ENCODE results near the gene TENT5C. TPM values are rescaled to one million over a fixed set of nuclear protein-coding genes. Genes with fewer than 3 reads are reported as not detected.

Gene TENT5C
- total RNA-seq, 3 donors from 2014 or later = 4.0 to 10.2 (median 10.2) TPM

DNA sequence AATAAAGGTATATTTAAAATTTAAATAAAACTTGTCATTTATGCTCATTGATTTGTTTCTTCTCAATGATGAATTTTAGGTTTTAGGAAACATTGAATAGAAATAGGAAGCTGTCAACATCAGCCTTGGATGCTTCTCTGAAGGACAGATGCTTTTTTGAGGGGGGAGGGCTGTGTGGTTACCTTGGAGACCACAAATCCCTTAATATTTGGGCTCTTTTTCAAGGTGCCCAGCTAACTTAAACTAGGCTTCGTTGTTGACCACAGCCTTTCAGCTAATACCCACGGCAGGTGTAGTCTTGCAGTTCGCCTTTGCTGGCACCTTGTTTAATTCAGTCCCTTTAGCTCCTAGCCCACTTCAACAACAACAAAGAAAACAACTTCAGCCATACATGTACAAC is 22.5 kb downstream of the TENT5C start:
- no peaks in the 10 kb centered on the region for H3K36me3 ChIP-seq
- no peak for TF ChIP-seq POLR2A (IDR thresholded peaks at IDR 0.05)
- no peaks in the 10 kb centered on the region for H3K9me3 ChIP-seq
- no peaks in the 10 kb centered on the region for H3K27me3 ChIP-seq
- H3K27ac ChIP-seq = no peak overlapping the region
- intact Hi-C loops (cut with DNase I; ENCODE audit: low total_unique reads) = no loop called here
- no peak for DNase-seq (ENCODE audit: low spot score in 2 of 2)
- H3K4me3 ChIP-seq = no peak overlapping the region
- H3K4me1 ChIP-seq = no peaks in the 10 kb centered on the region

DNA sequence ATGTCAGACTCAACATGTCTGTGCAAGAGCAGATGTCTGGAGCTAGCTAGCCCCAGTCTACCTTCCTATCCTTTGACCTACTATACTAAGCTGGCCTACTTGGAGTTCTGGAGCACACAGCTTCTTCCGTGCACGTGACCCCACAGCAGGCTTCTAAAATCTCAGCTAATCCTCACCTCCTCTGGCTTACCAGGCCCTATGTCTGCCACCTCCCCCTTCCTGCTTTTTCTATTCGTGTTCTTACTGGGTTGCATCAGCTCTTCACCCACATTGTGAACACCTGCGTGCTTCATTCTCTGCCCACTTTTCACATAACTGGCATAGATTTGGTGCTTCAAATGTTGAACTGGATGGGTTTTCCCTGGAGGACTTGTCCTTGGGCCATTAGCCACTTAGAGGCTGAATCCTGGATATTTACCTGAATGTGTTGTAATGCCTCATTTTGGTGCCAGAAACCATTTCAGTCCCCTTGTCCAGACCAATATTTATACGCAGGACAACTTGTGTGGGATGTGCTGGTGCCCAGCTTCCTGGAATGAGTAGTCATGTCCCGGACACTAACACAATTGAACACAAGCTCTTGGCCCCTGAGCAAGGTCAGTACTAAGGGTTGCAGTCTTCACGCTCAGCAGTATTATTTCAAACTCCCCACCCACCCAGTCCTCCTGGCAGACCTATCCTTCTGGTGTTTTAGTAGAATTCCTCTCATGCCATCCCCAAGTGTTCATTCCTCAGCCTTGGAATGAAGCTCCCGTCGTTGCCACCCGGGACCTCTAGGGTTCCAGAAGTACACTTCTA is 24.0 kb downstream of the TENT5C start:
- intact Hi-C loops (cut with DNase I; ENCODE audit: low total_unique reads) = no loop called here
- no peaks in the 10 kb centered on the region for H3K9me3 ChIP-seq
- H3K4me1 ChIP-seq = no peaks in the 10 kb centered on the region
- H3K27me3 ChIP-seq = no peaks in the 10 kb centered on the region
- no peak overlapping the region for H3K4me3 ChIP-seq
- TF ChIP-seq CTCF (IDR thresholded peaks at IDR 0.05) (no peak), POLR2AphosphoS5 (IDR thresholded peaks at IDR 0.05) (no peak), POLR2A (IDR thresholded peaks at IDR 0.05) (no peak)
- no peak for DNase-seq (ENCODE audit: low spot score in 2 of 2)
- no peaks in the 10 kb centered on the region for H3K36me3 ChIP-seq
- H3K27ac ChIP-seq = no peak overlapping the region

GRCh38 chr1:117630423-117630998 is 24.7 kb downstream of the TENT5C start:
- no peak for DNase-seq (ENCODE audit: low spot score in 2 of 2)
- Histone ChIP-seq H3K27ac (no peak overlapping the region), H3K27me3 (no peaks in the 10 kb centered on the region), H3K4me1 (no peaks in the 10 kb centered on the region), H3K9me3 (no peaks in the 10 kb centered on the region), H3K36me3 (no peaks in the 10 kb centered on the region), H3K4me3 (no peak overlapping the region)
- intact Hi-C loops (cut with DNase I; ENCODE audit: low total_unique reads) = no loop called here
- TF ChIP-seq CTCF (IDR thresholded peaks at IDR 0.05) = no peak
- no peak for TF ChIP-seq POLR2AphosphoS5 (IDR thresholded peaks at IDR 0.05)
- no peak for TF ChIP-seq POLR2A (IDR thresholded peaks at IDR 0.05)

- intact Hi-C loops (cut with DNase I; ENCODE audit: low total_unique reads) = no loop called here
- H3K27ac ChIP-seq = no peak overlapping the region
- no peak overlapping the region for H3K4me3 ChIP-seq
- no peak for DNase-seq (ENCODE audit: low spot score in 2 of 2)
- no peaks in the 10 kb centered on the region for H3K4me1 ChIP-seq
- H3K27me3 ChIP-seq = no peaks in the 10 kb centered on the region
- no peaks in the 10 kb centered on the region for H3K36me3 ChIP-seq
- TF ChIP-seq CTCF (IDR thresholded peaks at IDR 0.05) (no peak), POLR2AphosphoS5 (IDR thresholded peaks at IDR 0.05) (no peak), POLR2A (IDR thresholded peaks at IDR 0.05) (no peak)
- H3K9me3 ChIP-seq = no peaks in the 10 kb centered on the region
These were observed 25.7 kb downstream of the TENT5C start for GRCh38 chr1:117631359-117632160.

DNA sequence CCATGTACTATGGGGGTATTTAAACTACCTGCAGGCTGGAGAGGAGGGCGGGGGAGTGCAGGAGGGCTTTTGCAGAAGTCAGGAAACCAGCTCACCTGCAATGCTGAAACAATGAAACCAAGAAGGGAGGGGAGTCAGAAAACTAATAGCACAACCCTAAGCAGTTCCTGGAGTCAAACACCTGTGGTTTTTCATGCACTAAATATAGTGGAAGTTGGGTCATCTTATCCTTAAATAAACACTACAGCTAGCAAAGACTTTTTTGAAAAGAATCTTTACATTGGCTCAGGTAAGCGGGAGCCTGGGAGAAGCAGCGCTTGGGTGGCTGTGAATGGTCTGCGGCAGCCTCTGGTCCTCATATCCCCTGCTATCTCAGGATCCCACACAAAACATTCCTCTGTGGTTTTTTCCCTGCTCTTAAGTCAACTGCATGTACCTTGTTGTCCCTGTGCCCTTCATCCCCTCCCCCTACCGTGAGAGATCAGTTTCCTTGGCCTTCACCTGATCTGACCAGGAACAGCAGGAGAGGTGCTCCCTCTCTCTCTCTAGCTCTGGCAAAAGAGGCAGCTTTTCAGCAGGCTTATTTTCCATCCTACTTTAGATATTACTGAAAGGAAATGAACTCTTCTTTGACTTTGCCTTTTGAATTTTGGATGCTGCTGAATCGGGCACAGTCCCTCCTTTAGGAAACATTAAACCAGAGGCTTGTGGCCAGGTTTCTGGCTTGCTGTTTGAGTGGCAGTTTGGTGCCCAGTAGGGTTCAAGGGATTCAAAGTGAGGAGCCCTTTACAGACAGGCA is 26.6 kb downstream of the TENT5C start:
- Histone ChIP-seq H3K4me1 (no peaks in the 10 kb centered on the region), H3K27ac (peak overlapping the region in 1 of 2 donors; percentile 25), H3K36me3 (no peaks in the 10 kb centered on the region), H3K27me3 (no peaks in the 10 kb centered on the region), H3K9me3 (no peaks in the 10 kb centered on the region), H3K4me3 (no peak overlapping the region)
- intact Hi-C loops (cut with DNase I; ENCODE audit: low total_unique reads) = no loop called here
- TF ChIP-seq POLR2AphosphoS5 (IDR thresholded peaks at IDR 0.05) (no peak), CTCF (IDR thresholded peaks at IDR 0.05) (no peak)
- no peak for DNase-seq (ENCODE audit: low spot score in 2 of 2)

Measured in breast epithelium (tissue), 4 donors.